ENCODE results near the gene POLR2E.

- no peak for TF ChIP-seq EZH2 (IDR thresholded peaks at IDR 0.05; ENCODE audit: low read depth, unreplicated experiment)
- no peak for TF ChIP-seq CTCF (conservative IDR thresholded peaks at IDR 0.05; ENCODE audit: low read depth in 2 of 2)
Measured at GRCh38 chr19:1039646-1040475, 55.3 kb downstream of the POLR2E start, which contains the start of gene ABCA7.
